Mesothelial cell of epicardium (in vitro differentiated cells): Measurements from ENCODE around the gene SMARCAD1. TPM values are rescaled to one million over a fixed set of nuclear protein-coding genes. Genes with fewer than 3 reads are reported as not detected.
A peak's percentile ranks its signal among the peaks of the same experiment; 100 is the strongest.

Experiments used
- DNase-seq, 2 experiments: peaks; one replicate each; pipeline ENCODE4 v3.0.0; 2021; ENCODE audit warnings: low spot score in 2 of 2; ENCODE audit not compliant: unreplicated experiment in 2 of 2
- H3K27ac Mint-ChIP-seq: 2 replicates; pipeline ENCODE4 v1.8.0; 2021; ENCODE audit warnings: mixed read lengths
- H3K27me3 Mint-ChIP-seq: 2 replicates; pipeline ENCODE4 v1.8.0; 2021; ENCODE audit warnings: low read depth, mixed read lengths
- H3K36me3 Mint-ChIP-seq: 2 replicates; pipeline ENCODE4 v1.8.0; 2021; ENCODE audit warnings: mixed read lengths
- H3K4me1 Mint-ChIP-seq: 2 replicates; pipeline ENCODE4 v1.8.0; 2021; ENCODE audit warnings: mixed read lengths
- H3K4me3 Mint-ChIP-seq: 2 replicates; pipeline ENCODE4 v1.8.0; 2021; ENCODE audit warnings: mild to moderate bottlenecking, moderate library complexity, mixed read lengths
- H3K9me3 Mint-ChIP-seq: 2 replicates; pipeline ENCODE4 v1.8.0; 2021; ENCODE audit warnings: mixed read lengths
- total RNA-seq: library from RNA; stranded (reverse); gene quantifications from 3 replicates; pipeline ENCODE4 v1.2.1, GENCODE V29; 2021
- TF ChIP-seq, protein P1 (sequence below): fragments of 200-600 bp; sonication (generic); IDR thresholded peaks from one replicate; pipeline ENCODE4 v1.5.0; 2021; ENCODE audit warnings: antibody characterized with exemption; ENCODE audit not compliant: unreplicated experiment

Gene SMARCAD1
- total RNA-seq, 1 donor from 2014 or later, result 63.6 TPM

DNA sequence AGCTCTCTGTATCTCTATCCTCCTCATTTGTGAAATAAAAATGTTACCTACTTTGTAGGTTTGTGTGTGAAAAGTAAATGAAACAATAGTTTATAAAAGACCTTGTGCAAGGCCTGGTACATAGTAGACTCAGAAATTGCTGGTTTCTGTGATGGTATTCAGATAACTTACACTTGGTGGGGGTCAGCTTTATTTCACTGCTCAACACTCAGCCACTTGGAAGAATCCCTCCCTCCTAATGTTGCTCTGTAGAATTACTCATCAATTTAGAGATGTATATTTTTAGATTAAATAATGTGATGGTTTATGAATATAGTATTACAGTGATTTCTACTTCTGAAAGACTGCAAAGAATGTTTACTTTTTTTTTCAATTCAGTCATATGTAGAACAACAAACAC, 32.7 kb downstream of the SMARCAD1 start:
- H3K9me3 Mint-ChIP-seq, result no peaks in the 10 kb centered on the region

DNA sequence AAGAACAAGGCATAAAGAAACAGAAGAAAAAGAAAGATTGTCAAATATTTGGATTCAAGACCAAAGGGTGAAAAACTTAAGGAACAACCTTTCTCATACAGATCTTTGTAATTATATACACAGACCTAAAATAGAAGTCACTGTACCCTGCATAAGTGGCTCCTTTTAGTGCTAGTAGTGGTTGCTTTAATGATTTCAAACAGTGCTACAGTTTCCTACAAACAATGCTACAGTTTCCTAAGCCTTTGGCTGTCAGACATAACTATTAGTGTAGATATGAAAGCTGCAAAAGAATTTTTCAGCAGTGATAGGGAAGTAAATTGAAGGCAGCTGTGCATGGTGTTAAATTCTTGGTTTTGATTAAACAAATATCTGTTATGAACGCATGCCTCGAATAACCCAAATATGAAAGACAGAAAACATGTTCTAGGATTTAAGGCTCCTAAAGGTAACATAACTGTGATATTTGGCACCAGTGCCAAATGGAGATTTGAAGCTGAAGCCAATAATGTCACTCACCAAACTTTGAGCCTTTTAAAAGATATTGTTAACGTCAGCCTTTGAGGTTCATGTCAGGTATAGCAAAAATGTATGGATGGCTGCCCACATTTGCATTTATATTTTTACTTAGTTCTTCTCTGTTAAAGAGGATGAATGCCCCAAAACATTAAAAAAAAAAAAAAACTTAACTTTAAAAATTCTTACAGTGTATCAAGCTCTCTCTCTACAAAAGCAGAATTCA, 36.6 kb downstream of the SMARCAD1 start:
- Mint-ChIP-seq H3K9me3 (no peaks in the 10 kb centered on the region), H3K27me3 (no peaks in the 10 kb centered on the region), H3K4me3 (no peak overlapping the region), H3K27ac (no peak overlapping the region), H3K36me3 (peaks cover 52% of the 10 kb centered on the region), H3K4me1 (no peaks in the 10 kb centered on the region)
- TF ChIP-seq, protein P1, sequence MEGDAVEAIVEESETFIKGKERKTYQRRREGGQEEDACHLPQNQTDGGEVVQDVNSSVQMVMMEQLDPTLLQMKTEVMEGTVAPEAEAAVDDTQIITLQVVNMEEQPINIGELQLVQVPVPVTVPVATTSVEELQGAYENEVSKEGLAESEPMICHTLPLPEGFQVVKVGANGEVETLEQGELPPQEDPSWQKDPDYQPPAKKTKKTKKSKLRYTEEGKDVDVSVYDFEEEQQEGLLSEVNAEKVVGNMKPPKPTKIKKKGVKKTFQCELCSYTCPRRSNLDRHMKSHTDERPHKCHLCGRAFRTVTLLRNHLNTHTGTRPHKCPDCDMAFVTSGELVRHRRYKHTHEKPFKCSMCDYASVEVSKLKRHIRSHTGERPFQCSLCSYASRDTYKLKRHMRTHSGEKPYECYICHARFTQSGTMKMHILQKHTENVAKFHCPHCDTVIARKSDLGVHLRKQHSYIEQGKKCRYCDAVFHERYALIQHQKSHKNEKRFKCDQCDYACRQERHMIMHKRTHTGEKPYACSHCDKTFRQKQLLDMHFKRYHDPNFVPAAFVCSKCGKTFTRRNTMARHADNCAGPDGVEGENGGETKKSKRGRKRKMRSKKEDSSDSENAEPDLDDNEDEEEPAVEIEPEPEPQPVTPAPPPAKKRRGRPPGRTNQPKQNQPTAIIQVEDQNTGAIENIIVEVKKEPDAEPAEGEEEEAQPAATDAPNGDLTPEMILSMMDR, result no peak
- DNase-seq, result no peak

More for the DNA sequence above, 32.7 kb downstream of the SMARCAD1 start:
- DNase-seq, result no peak
- Mint-ChIP-seq H3K4me1 (no peaks in the 10 kb centered on the region), H3K36me3 (peaks cover 36% of the 10 kb centered on the region), H3K27ac (no peak overlapping the region), H3K4me3 (no peak overlapping the region), H3K27me3 (no peaks in the 10 kb centered on the region)
- TF ChIP-seq, protein P1, result no peak

DNA sequence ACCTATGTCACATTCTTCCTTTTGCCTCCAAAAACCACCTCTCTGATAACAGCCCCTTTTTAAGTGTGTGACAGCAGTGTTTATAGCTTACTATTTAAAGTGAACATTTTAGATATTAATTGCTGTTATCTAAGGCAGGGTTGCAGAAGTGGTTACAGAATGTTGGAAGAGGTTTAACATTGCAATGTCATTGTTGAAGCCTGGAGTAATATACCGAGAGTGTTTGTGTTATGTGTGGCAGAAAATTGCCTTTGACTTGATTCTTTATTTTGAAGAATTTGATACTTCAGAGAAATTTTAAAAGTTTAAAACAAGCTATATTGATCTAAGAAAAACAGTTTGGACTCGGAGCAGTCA, 37.1 kb downstream of the SMARCAD1 start:
- H3K9me3 Mint-ChIP-seq, result no peaks in the 10 kb centered on the region
- no peak for DNase-seq
- peaks cover 54% of the 10 kb centered on the region for H3K36me3 Mint-ChIP-seq
- TF ChIP-seq, protein P1, result no peak
- H3K4me3 Mint-ChIP-seq, result no peak overlapping the region
- H3K27ac Mint-ChIP-seq, result no peak overlapping the region
- no peaks in the 10 kb centered on the region for H3K4me1 Mint-ChIP-seq
- no peaks in the 10 kb centered on the region for H3K27me3 Mint-ChIP-seq

DNA sequence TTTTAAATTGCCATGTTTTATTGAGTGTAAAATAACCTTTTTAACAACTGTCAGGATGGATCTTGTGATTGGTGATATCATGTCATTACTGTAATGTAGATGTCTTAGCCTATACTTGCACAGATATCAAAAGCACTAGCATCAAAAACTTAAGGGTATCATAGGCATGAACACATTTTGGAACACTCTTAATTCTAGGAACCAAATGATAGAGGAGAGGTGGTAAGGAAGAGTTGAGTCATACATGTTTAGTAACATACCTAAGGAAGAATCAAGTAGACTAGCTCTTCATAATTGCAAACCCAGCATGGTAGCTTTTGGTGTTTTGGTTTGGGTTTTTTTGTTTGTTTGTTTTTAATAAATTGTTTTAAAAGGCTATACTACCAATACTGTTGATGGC, 43.4 kb downstream of the SMARCAD1 start:
- H3K27ac Mint-ChIP-seq, result no peak overlapping the region
- peaks cover 12% of the 10 kb centered on the region for H3K4me1 Mint-ChIP-seq
- no peaks in the 10 kb centered on the region for H3K27me3 Mint-ChIP-seq
- TF ChIP-seq, protein P1, result no peak
- no peaks in the 10 kb centered on the region for H3K9me3 Mint-ChIP-seq
- H3K4me3 Mint-ChIP-seq, result no peak overlapping the region
- DNase-seq, result no peak
- H3K36me3 Mint-ChIP-seq, result peaks cover 34% of the 10 kb centered on the region

DNA sequence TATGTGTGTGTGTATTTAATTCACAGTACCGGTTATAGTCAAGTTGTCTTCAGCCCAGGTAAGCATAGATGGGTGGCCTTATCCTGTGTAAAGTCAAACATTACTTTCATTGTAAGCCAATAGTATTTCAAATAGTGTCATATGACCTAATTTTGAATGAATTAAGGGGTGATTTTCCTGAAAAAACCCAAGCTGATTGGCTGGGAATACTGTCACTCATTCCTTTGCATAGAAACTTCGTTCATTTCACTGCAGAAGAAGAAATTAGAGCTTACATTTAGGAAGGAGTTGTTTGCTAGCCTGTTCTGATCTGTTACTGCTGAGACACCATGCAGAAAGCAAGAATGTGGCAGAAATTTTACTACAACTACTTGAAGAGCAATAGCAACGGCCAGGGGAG, 45.4 kb downstream of the SMARCAD1 start:
- Mint-ChIP-seq H3K4me3 (no peak overlapping the region), H3K36me3 (peaks cover 32% of the 10 kb centered on the region), H3K4me1 (peaks cover 12% of the 10 kb centered on the region), H3K9me3 (no peaks in the 10 kb centered on the region), H3K27me3 (no peaks in the 10 kb centered on the region), H3K27ac (peak overlapping the region; percentile 30)
- no peak for DNase-seq
- TF ChIP-seq, protein P1, result no peak
